HG03135 (cell line): ENCODE results near the gene PTK7.

ENCODE experiments used
- ATAC-seq: cut with Tn5 transposase; IDR thresholded peaks from one replicate; pipeline ENCODE4 v1.9.1; 2021; ENCODE audit warnings: mild to moderate bottlenecking, moderate library complexity; ENCODE audit not compliant: unreplicated experiment

Gene PTK7

GRCh38 chr6:43175676-43176422 is 99.7 kb downstream of the PTK7 start:
- no peak for ATAC-seq

- ATAC-seq: no peak
Observed at GRCh38 chr6:43176423-43176786, 100.3 kb downstream of the PTK7 start.

GRCh38 chr6:43178150-43178549 is 102.0 kb downstream of the PTK7 start:
- no peak for ATAC-seq

GRCh38 chr6:43178951-43179830 is 103.1 kb downstream of the PTK7 start:
- ATAC-seq: no peak

- ATAC-seq: no peak
Observed at GRCh38 chr6:43180058-43180457, 103.9 kb downstream of the PTK7 start.

DNA sequence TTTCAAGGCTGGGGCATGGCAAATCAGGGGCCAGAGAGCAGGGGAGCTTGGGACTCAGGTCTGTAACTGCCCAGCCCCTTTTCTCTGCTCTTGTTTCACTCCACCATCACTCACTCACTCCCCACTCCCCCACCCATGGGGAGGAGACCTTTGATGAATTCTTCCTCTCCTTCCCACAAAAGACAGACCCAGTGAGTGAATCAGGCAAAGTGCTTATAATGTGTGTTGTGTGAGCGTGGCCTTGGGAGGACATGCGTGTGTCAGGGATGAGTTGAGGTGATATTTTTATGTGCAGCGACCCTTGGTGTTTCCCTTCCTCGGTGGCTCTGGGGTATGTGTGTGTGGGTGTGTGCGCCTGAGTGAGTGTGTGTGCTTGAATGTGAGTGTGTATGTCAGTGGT is 104.9 kb downstream of the PTK7 start:
- no peak for ATAC-seq

DNA sequence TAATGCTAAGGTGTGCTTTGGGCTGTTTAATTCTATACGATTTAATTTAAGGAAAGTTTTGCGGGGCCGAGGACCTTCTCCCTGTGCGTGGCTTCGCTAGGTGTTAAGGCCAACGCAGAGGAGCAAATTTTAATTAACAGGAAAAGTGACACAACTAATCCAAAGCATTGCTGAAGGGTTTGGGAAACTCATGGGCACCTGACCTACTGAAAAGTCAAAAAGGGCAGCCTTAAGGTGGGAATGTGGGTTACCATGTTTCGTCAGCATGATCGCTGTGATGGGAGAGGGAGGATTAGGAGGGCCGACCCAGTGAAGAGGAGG is 105.5 kb downstream of the PTK7 start:
- ATAC-seq: no peak

- ATAC-seq: peak; percentile 82
Observed at GRCh38 chr6:43181942-43182860, 106.1 kb downstream of the PTK7 start, which contains the start of gene CUL9. Gene CUL9 (plus strand): TSS chr6:43182196. CDS start chr6:43184311, 2,115 bp downstream.

DNA sequence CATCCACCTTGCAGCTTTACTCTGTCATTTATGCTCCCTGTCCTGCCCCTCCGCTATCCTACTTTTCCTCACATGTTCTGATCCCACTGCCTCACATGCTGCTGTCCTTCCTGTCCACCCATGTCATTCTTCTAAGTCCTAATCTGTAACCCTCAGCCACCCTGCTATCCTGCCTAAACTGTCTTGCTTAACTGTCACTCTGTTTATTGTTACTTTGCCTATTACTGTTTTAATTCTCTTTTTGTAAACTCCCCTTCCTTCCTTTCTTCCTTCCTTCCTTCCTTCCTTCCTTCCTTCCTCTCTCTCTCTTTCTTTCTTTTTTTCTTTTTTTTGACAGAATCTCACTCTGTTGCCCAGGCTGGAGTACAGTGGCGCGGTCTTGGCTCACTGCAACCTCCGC is 107.3 kb downstream of the PTK7 start:
- no peak for ATAC-seq

DNA sequence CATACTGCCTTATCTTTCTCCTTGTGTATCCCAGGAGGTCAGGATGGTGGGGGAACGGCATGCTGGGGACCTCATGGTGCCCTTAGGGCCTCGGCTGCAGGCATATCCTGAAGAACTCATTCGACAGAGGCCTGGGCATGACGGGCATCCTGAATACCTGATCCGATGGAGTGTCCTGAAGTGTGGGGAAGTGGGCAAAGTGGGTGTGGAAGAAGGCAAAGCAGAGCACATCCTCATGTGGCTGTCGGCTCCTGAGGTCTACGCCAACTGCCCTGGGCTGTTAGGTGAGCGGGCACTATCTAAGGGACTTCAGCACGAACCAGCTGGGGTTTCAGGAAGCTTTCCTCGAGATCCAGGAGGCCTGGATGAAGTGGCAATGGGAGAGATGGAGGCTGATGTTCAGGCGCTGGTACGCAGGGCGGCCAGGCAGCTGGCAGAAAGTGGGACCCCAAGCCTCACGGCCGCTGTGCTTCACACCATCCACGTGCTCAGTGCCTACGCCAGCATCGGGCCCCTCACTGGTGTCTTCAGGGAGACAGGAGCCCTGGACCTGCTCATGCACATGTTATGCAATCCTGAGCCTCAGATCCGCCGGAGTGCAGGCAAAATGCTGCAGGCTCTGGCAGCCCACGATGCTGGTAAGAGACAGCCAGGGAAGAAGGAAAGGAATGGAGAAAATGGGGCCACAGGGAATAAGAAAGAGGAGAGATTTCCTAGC is 108.3 kb downstream of the PTK7 start:
- ATAC-seq: no peak

DNA sequence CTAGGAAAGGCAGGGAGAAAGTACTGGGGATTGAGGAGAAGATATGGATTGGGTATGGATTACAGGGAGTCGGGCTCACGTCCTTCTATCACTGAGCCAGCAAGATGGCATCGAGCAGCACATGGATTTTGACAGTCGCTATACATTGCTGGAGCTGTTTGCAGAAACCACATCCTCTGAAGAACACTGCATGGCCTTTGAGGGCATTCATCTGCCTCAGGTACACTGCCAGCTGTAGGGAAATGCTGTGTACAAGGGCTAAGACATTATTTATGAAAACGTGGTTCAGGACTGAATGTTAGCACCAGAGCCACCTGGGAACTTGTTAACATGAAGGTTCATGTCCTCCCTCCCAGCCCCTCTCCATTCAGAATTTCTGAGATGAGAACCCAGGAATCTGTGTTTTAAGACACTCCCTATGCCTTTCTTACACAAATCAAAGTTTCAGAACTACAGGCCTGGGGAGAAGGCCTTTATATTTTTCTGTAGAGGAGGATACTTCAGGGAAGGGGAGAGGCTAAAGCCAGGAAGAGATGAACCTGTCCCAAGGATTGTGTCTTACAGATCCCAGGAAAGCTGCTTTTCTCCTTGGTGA is 109.4 kb downstream of the PTK7 start:
- no peak for ATAC-seq

- ATAC-seq: no peak
Observed at GRCh38 chr6:43186019-43186418, 109.9 kb downstream of the PTK7 start.

DNA sequence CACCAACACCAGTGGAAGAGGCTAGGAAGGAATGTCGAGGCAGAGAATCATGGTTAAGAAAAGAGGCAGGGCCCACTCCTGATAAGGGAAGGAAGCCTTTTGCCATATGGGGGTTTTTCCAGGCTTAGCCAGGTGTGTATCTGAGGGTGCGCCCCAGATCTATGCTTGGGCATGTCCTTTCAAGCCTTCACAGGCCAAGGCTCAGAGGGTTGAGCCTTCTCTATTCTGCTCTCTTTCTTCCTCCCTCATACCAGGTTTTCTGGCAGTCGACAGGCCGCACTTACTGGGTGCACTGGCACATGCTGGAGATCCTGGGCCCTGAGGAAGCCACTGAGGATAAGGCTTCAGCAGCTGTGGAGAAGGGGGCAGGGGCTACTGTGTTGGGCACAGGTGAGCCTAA is 110.6 kb downstream of the PTK7 start:
- no peak for ATAC-seq

DNA sequence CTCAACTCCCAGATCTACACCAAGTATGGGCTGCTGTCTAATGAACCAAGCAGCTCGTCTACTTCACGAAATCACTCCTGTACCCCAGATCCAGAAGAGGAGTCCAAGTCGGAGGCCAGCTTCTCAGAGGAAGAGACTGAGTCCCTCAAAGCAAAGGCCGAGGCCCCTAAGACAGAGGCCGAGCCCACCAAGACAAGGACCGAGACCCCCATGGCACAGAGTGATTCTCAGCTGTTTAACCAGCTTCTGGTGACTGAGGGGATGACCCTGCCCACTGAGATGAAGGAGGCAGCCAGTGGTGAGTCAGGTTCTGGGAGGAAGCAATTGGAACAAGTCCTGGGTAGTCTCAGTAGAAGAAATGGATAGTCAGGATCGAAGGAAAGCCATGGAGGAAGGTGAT is 111.7 kb downstream of the PTK7 start:
- no peak for ATAC-seq

DNA sequence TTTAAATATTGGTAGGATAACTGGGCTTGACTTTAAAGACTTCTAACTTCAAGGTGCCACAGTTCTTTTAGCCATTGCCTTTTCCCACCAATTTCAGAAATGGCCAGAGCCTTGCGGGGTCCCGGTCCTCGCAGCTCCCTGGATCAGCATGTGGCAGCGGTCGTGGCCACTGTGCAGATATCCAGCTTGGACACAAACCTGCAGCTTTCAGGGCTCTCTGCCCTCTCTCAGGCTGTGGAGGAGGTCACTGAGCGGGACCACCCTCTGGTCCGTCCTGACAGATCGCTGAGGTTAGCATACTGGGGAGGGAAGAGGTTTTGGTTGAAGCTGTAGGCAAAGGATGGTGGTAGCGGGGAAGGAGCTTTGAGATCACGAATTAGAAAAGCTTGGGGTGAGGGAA is 112.3 kb downstream of the PTK7 start:
- ATAC-seq: no peak

GRCh38 chr6:43189776-43190304 is 113.7 kb downstream of the PTK7 start:
- ATAC-seq: no peak

DNA sequence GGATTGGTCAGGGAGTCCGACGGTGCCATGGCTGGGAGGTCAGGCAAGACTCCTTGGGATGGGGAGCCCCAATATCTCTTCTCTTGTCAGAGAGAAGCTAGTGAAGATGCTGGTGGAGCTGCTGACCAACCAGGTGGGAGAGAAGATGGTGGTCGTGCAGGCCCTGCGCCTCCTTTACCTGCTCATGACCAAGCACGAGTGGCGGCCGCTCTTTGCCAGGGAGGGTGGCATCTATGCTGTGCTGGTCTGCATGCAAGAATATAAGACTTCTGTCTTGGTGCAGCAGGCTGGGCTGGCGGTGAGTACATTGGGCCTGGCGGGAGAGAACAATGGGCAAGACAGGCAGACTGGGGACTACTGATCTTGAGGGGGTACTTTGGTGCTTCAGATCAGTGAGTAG is 116.8 kb downstream of the PTK7 start:
- ATAC-seq: no peak

DNA sequence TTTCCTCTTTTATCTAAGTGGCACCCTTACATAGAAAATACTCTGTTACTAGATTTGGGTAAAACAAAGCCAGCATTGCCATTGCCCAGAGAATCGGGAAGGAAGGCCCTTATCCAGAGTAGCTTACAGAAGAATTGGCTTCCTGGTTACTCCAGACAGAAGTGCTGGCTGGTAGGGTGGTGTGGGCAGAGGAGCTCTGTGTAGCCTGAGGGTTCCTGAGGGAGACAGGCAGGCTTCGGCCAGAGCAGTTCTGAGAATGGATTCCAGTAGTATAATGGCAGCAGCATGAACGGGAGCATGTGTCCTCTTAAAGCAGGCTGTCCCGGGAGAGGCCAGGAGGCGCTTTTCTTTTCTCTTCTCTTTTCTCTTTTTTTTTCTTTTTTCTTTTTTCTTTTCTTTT is 117.8 kb downstream of the PTK7 start:
- ATAC-seq: no peak

- no peak for ATAC-seq
Observed at GRCh38 chr6:43196337-43196736, 120.2 kb downstream of the PTK7 start.

DNA sequence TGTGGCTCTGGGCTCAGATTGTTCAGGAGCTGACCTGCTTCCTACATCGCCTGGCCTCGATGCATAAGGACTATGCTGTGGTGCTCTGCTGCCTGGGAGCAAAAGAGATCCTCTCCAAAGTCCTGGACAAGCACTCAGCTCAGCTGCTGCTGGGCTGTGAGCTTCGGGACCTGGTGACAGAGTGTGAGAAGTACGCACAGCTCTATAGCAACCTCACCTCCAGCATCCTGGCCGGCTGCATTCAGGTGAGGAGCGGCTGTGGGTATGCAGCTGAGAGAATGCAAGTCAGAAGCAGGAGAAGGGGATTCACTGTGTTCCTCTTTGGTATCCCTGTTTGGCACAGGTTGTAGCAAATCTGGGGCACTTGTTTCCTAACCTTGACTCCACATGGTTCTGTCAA is 123.8 kb downstream of the PTK7 start:
- no peak for ATAC-seq
